Activated CD4-positive, alpha-beta T cell treated with anti-CD3 and anti-CD28 coated beads, Interleukin-2, amount 10 ng/mL, durations not matched to agents 7 days and 5 days (primary cell): ENCODE results near the gene GLB1L2. TPM values are rescaled to one million over a fixed set of nuclear protein-coding genes. Genes with fewer than 3 reads are reported as not detected.
"Not testable (repeated sequence)": the region's sequence is repeated elsewhere in the genome, so short reads cannot be mapped to it uniquely, and the experiment has no call there.

Experiments
- CTCF ChIA-PET: fragments of 350-600 bp; sonication (Branson Sonifier 250); formaldehyde crosslinking; loops from one replicate; lab custom pipeline; 2021; ENCODE audit warnings: antibody characterized with exemption; lab: Charles Lee
- POLR2A ChIA-PET: fragments of 350-600 bp; sonication (Branson Sonifier 250); formaldehyde crosslinking; loops from one replicate; lab custom pipeline; 2021; ENCODE audit warnings: antibody characterized with exemption; lab: Charles Lee
- DNase-seq: peaks from one replicate; pipeline ENCODE4 v3.0.0-alpha.2; 2020
- H3K27ac Mint-ChIP-seq: one replicate; pipeline ENCODE4 v1.8.0; 2021; ENCODE audit warnings: mild to moderate bottlenecking, moderate library complexity, mixed read lengths
- H3K27me3 Mint-ChIP-seq: one replicate; pipeline ENCODE4 v1.8.0; 2021; ENCODE audit warnings: mixed read lengths
- H3K36me3 Mint-ChIP-seq: one replicate; pipeline ENCODE4 v1.8.0; 2021; ENCODE audit warnings: low read depth, mixed read lengths
- H3K4me1 Mint-ChIP-seq: one replicate; pipeline ENCODE4 v1.8.0; 2021; ENCODE audit warnings: mixed read lengths
- H3K4me3 Mint-ChIP-seq: one replicate; pipeline ENCODE4 v1.8.0; 2021; ENCODE audit warnings: mild to moderate bottlenecking, moderate library complexity, mixed read lengths
- H3K9me3 Mint-ChIP-seq: one replicate; pipeline ENCODE4 v1.8.0; 2021; ENCODE audit warnings: mixed read lengths
- total RNA-seq, 2 experiments: library from RNA; stranded (reverse); gene quantifications; one replicate each; pipeline ENCODE4 v1.2.3, GENCODE V29; 2021

GLB1L2 gene
- total RNA-seq, 2 experiments from 2014 or later = 1.6 to 2.4 TPM

GRCh38 chr11:134344497-134345236, 12.9 kb downstream of the GLB1L2 start:
- H3K27me3 Mint-ChIP-seq, DNase-seq, POLR2A ChIA-PET, H3K4me1 Mint-ChIP-seq, H3K27ac Mint-ChIP-seq, CTCF ChIA-PET, H3K4me3 Mint-ChIP-seq, H3K9me3 Mint-ChIP-seq, H3K36me3 Mint-ChIP-seq: not testable (repeated sequence)

DNA sequence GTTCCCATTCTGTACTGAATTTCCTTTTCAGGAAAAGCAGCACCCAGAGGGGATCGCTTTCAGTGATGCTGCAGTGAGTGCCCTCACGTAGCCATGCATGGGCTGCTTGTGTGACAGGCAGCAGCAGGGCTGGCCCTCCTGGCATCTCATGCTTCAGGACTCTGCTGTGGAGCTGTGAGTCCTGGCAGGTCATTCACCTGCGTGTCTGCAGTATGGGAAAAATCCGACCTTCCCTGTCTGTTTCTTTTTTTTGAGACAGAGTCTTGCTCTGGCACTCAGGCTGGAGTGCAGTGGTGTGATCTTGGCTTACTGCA, 13.4 kb downstream of the GLB1L2 start:
- no peaks in the 10 kb centered on the region for H3K27me3 Mint-ChIP-seq
- no peak for DNase-seq
- no peak overlapping the region for H3K4me3 Mint-ChIP-seq
- peaks cover 14% of the 10 kb centered on the region for H3K4me1 Mint-ChIP-seq
- H3K27ac Mint-ChIP-seq = no peak overlapping the region
- H3K36me3 Mint-ChIP-seq = no peaks in the 10 kb centered on the region
- H3K9me3 Mint-ChIP-seq = no peaks in the 10 kb centered on the region
- POLR2A ChIA-PET = no interaction called here
- CTCF ChIA-PET = no interaction called here

DNA sequence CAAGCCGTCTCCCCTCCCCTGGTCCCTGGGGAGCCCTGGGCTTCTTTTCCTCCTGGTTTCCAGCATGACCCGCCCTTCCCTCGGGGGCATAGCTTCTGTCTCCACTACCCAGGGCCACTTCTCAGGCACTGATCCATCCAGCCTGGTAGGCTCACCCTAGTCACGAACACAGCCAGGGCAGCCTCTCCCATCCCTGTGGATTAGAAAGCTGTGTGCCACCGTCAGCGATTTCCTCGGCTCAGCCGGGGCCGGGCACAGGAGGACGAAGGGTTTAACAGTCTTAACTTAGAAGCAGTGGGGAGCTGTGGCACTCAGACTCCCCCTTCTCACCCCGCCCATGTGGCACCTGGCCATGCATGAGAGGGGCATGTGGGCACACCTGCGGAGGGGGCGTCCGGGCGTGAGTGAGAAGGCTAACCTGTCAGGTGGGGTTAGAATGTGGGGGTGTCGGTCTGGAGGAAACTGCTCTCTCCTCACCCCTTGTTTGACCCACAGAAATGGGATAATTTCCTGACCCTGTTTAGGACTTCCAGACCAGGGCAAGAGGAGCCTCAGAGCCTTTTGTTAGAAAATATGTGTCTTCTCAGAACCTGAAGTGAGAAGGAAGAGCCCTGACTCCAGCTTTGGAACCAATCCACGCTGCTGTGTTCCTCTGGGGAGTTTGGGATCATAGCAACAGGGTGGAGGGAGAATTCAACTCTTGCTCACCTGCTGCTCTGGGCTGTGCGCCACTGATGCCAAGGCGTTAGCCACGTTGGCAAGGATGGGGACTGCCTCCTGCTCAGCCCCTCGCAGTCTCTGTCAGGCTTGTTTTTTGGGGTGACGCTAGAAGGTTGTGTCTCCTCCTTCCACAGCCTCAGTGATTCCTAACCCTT, 14.6 kb downstream of the GLB1L2 start:
- H3K4me3 Mint-ChIP-seq = no peak overlapping the region
- CTCF ChIA-PET = no interaction called here

DNA sequence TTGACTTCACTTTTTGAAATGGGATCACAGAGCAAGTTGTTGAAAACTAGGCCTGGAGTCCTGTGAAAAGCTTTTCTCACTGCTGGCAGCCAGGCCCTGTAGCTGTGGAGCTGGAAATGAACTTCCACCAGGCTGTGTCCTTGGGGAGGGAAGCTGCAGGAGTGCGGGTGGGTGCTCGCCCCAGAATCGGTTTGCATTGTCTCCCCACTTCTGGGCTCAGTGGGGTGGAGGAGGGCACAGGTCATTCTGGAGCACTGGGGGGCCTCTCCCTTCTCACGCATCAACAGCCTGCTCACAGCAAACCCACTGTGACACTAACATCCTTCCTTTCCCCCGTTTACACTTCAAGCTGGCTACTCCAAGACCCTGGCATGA, 15.2 kb downstream of the GLB1L2 start:
- DNase-seq = no peak
- ChIA-PET POLR2A (no interaction called here), CTCF (no interaction called here)
- peaks cover 22% of the 10 kb centered on the region for H3K4me1 Mint-ChIP-seq
- no peak overlapping the region for H3K27ac Mint-ChIP-seq
- H3K4me3 Mint-ChIP-seq = no peak overlapping the region
- no peaks in the 10 kb centered on the region for H3K9me3 Mint-ChIP-seq
- H3K36me3 Mint-ChIP-seq = no peaks in the 10 kb centered on the region
- H3K27me3 Mint-ChIP-seq = no peaks in the 10 kb centered on the region

More for the DNA sequence above, 14.6 kb downstream of the GLB1L2 start:
- Mint-ChIP-seq H3K27ac (no peak overlapping the region), H3K27me3 (no peaks in the 10 kb centered on the region), H3K36me3 (no peaks in the 10 kb centered on the region), H3K4me1 (peaks cover 22% of the 10 kb centered on the region), H3K9me3 (no peaks in the 10 kb centered on the region)
- DNase-seq = no peak
- POLR2A ChIA-PET = no interaction called here

DNA sequence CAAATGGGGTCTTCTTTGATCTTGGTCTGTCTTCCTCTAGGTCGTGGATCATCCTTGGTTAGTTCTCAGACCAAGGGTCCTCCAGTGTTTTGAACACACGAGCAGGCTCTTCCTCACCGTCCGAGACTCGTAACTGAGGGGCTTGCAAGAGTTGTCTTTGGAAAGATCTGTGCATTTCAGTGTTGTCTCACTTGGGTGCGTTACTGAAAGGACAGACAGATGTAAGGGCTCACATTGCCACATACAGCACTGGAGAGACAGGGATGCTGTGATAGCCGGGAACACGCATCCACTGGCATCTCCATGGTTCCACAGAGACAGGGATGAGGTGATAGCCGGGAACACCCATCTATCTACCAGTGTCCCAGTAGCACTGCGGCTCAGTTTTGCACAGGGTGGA, 15.7 kb downstream of the GLB1L2 start:
- no peak overlapping the region for H3K4me3 Mint-ChIP-seq
- no peak overlapping the region for H3K27ac Mint-ChIP-seq
- no peak for DNase-seq
- H3K36me3 Mint-ChIP-seq = no peaks in the 10 kb centered on the region
- peaks cover 22% of the 10 kb centered on the region for H3K4me1 Mint-ChIP-seq
- H3K27me3 Mint-ChIP-seq = no peaks in the 10 kb centered on the region
- no peaks in the 10 kb centered on the region for H3K9me3 Mint-ChIP-seq
- ChIA-PET CTCF (no interaction called here), POLR2A (no interaction called here)

GRCh38 chr11:134349109-134349801, 17.5 kb downstream of the GLB1L2 start:
- peak; percentile 42 for DNase-seq
- Mint-ChIP-seq H3K27me3 (no peaks in the 10 kb centered on the region), H3K36me3 (no peaks in the 10 kb centered on the region), H3K4me1 (peaks cover 22% of the 10 kb centered on the region), H3K9me3 (no peaks in the 10 kb centered on the region), H3K27ac (peak overlapping the region; percentile 67), H3K4me3 (no peak overlapping the region)
- POLR2A ChIA-PET = no interaction called here
- CTCF ChIA-PET = interaction anchor here (1.0 to 2.2 kb wide), 2 partner anchors 9 to 10 kb away, joined by 5 to 6 read pairs; no protein-coding TSS in a partner anchor

- POLR2A ChIA-PET = no interaction called here
- no peak for DNase-seq
- Mint-ChIP-seq H3K36me3 (no peaks in the 10 kb centered on the region), H3K27ac (peak overlapping the region; percentile 67), H3K4me3 (no peak overlapping the region), H3K4me1 (peaks cover 22% of the 10 kb centered on the region), H3K27me3 (peaks cover under 1% of the 10 kb centered on the region), H3K9me3 (no peaks in the 10 kb centered on the region)
- CTCF ChIA-PET = interaction anchor here (2.2 kb wide), 1 partner anchor 10 kb away, joined by 6 read pairs; no protein-coding TSS in a partner anchor
Measured at GRCh38 chr11:134349802-134350355, 18.1 kb downstream of the GLB1L2 start.

GRCh38 chr11:134350381-134350780, 18.6 kb downstream of the GLB1L2 start:
- Mint-ChIP-seq H3K4me3 (no peak overlapping the region), H3K27ac (no peak overlapping the region), H3K36me3 (no peaks in the 10 kb centered on the region), H3K9me3 (no peaks in the 10 kb centered on the region), H3K4me1 (peaks cover 22% of the 10 kb centered on the region), H3K27me3 (peaks cover 4% of the 10 kb centered on the region)
- no peak for DNase-seq
- ChIA-PET CTCF (interaction anchor here (2.2 kb wide), 1 partner anchor 9 kb away, joined by 6 read pairs; no protein-coding TSS in a partner anchor), POLR2A (no interaction called here)

- CTCF ChIA-PET = interaction anchor here (0.6 kb wide), 1 partner anchor 431 kb away, joined by 3 read pairs; no protein-coding TSS in a partner anchor
- H3K9me3 Mint-ChIP-seq = no peaks in the 10 kb centered on the region
- no peak overlapping the region for H3K4me3 Mint-ChIP-seq
- POLR2A ChIA-PET = no interaction called here
- peaks cover 22% of the 10 kb centered on the region for H3K4me1 Mint-ChIP-seq
- no peak overlapping the region for H3K27ac Mint-ChIP-seq
- H3K27me3 Mint-ChIP-seq = peaks cover 4% of the 10 kb centered on the region
- no peaks in the 10 kb centered on the region for H3K36me3 Mint-ChIP-seq
- DNase-seq = no peak
Measured at GRCh38 chr11:134352111-134352510, 20.3 kb downstream of the GLB1L2 start.

DNA sequence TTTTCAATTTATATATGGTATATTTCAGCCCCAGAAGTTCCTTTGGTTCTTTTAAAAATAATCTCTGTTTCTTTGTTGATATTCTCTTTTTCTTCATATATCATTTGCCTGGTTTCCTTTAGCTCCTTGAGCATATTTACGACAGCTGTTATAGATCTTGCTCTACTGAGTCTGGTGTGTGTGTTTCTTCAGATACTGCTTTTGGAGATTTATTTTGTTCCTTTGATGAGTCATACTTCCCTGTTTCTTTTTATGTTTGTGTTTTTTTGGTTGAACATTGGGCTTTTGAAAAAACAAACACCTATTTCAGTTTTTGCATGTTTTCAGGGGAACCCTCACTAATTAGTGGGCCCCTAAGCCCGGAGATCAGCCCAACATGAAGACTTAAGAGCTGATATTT, 23.3 kb downstream of the GLB1L2 start:
- no peaks in the 10 kb centered on the region for H3K36me3 Mint-ChIP-seq
- peaks cover 15% of the 10 kb centered on the region for H3K4me1 Mint-ChIP-seq
- CTCF ChIA-PET = interaction anchor here (1.8 kb wide), 1 partner anchor 21 kb away, joined by 3 read pairs; no protein-coding TSS in a partner anchor
- H3K27ac Mint-ChIP-seq = no peak overlapping the region
- no peak for DNase-seq
- H3K4me3 Mint-ChIP-seq = no peak overlapping the region
- H3K9me3 Mint-ChIP-seq = no peaks in the 10 kb centered on the region
- POLR2A ChIA-PET = no interaction called here
- peaks cover 4% of the 10 kb centered on the region for H3K27me3 Mint-ChIP-seq

DNA sequence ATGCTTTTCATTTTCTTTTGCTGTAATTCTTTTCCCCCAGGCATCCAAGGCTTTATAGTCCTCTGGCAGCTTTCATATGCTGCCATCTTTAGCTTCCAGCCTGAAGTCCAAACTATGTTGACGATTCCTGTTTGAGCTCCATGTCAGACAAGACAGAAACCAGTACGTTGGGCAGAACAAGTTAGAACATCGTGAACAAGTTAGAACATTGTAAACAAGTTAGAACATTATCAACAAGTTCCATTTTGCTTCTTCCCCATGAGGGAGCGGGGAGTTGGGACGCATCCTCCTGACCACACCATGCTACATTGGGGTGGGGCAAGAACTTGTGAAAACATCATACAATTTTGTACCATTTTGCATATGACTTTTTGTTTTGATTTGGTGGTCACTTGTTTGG, 23.9 kb downstream of the GLB1L2 start:
- no peak overlapping the region for H3K4me3 Mint-ChIP-seq
- no peaks in the 10 kb centered on the region for H3K9me3 Mint-ChIP-seq
- peaks cover 4% of the 10 kb centered on the region for H3K27me3 Mint-ChIP-seq

GRCh38 chr11:134356656-134357544, 25.1 kb downstream of the GLB1L2 start:
- peaks cover 19% of the 10 kb centered on the region for H3K4me1 Mint-ChIP-seq
- peaks cover 8% of the 10 kb centered on the region for H3K27me3 Mint-ChIP-seq
- CTCF ChIA-PET = no interaction called here
- H3K9me3 Mint-ChIP-seq = no peaks in the 10 kb centered on the region
- H3K36me3 Mint-ChIP-seq = no peaks in the 10 kb centered on the region
- no peak for DNase-seq
- no peak overlapping the region for H3K27ac Mint-ChIP-seq
- POLR2A ChIA-PET = no interaction called here
- no peak overlapping the region for H3K4me3 Mint-ChIP-seq

More for the DNA sequence above, 23.9 kb downstream of the GLB1L2 start:
- ChIA-PET CTCF (no interaction called here), POLR2A (no interaction called here)
- peaks cover 14% of the 10 kb centered on the region for H3K4me1 Mint-ChIP-seq
- H3K36me3 Mint-ChIP-seq = no peaks in the 10 kb centered on the region
- no peak for DNase-seq
- H3K27ac Mint-ChIP-seq = no peak overlapping the region
